ENCODE measurements around the gene TTC39C. TPM values are rescaled to one million over a fixed set of nuclear protein-coding genes. Genes with fewer than 3 reads are reported as not detected.
"Not testable (repeated sequence)": the region's sequence is repeated elsewhere in the genome, so short reads cannot be mapped to it uniquely, and the experiment has no call there.

TTC39C gene
- total RNA-seq, 2 experiments from 2014 or later: 84.0 to 95.1 TPM

- POLR2A ChIA-PET: interaction anchor here (0.7 to 2.0 kb wide), 12 partner anchors 22 to 195 kb away, joined by 3 to 7 read pairs (median 4); no protein-coding TSS in a partner anchor
- Mint-ChIP-seq H3K27me3 (no peaks in the 10 kb centered on the region), H3K36me3 (peaks cover 17% of the 10 kb centered on the region), H3K4me1 (peaks cover 64% of the 10 kb centered on the region), H3K27ac (peak overlapping the region; percentile 92), H3K9me3 (no peaks in the 10 kb centered on the region), H3K4me3 (peak overlapping the region; percentile 86)
- peak; percentile 73 for DNase-seq
- peak; percentile 10 for ATAC-seq (ENCODE audit: low read depth)
Measured at GRCh38 chr18:24014986-24015638, 558 bp downstream of the TTC39C start.

GRCh38 chr18:24015639-24016631, 1.4 kb downstream of the TTC39C start:
- POLR2A ChIA-PET: interaction anchor here (0.7 to 2.0 kb wide), 9 partner anchors 23 to 195 kb away, joined by 3 to 7 read pairs (median 3); no protein-coding TSS in a partner anchor
- H3K36me3 Mint-ChIP-seq: peaks cover 21% of the 10 kb centered on the region
- H3K27ac Mint-ChIP-seq: peak overlapping the region; percentile 92
- ATAC-seq (ENCODE audit: low read depth): no peak
- peaks cover 65% of the 10 kb centered on the region for H3K4me1 Mint-ChIP-seq
- H3K4me3 Mint-ChIP-seq: peak overlapping the region; percentile 86
- H3K27me3 Mint-ChIP-seq: no peaks in the 10 kb centered on the region
- H3K9me3 Mint-ChIP-seq: no peaks in the 10 kb centered on the region
- no peak for DNase-seq

DNA sequence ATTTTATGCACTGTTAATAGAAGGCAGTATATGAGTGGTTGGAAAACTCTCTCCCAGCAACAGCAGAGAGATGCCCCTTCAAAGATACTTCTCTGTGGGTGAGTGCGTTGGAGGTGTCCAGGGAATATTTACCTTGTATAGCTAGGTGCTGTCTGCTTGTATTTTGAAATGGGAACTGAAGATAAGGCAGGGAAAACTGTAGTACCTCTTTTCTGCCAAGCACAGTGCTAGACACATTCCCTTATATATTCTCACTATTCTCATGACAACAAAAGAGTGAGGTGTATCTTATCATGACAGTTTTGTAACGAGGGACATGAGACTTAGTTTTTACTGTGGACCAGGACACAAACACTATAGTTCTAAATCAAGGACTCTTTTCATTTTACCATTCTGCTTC, 2.1 kb downstream of the TTC39C start:
- no peaks in the 10 kb centered on the region for H3K27me3 Mint-ChIP-seq
- peaks cover 65% of the 10 kb centered on the region for H3K4me1 Mint-ChIP-seq
- peak overlapping the region; percentile 92 for H3K27ac Mint-ChIP-seq
- ATAC-seq (ENCODE audit: low read depth) (no peak), DNase-seq (no peak)
- H3K4me3 Mint-ChIP-seq: peak overlapping the region; percentile 86
- H3K36me3 Mint-ChIP-seq: peaks cover 26% of the 10 kb centered on the region
- POLR2A ChIA-PET: no interaction called here
- no peaks in the 10 kb centered on the region for H3K9me3 Mint-ChIP-seq

GRCh38 chr18:24018299-24018886, 3.8 kb downstream of the TTC39C start:
- Mint-ChIP-seq H3K27me3 (no peaks in the 10 kb centered on the region), H3K36me3 (peaks cover 30% of the 10 kb centered on the region), H3K9me3 (no peaks in the 10 kb centered on the region), H3K4me1 (peaks cover 64% of the 10 kb centered on the region), H3K27ac (peak overlapping the region; percentile 75), H3K4me3 (peak overlapping the region; percentile 64)
- POLR2A ChIA-PET: interaction anchor here (1.2 kb wide), 1 partner anchor 50 kb away, joined by 4 read pairs; no protein-coding TSS in a partner anchor
- DNase-seq (no peak), ATAC-seq (ENCODE audit: low read depth) (no peak)

- H3K4me3 Mint-ChIP-seq: peak overlapping the region; percentile 77
- peak overlapping the region; percentile 88 for H3K27ac Mint-ChIP-seq
- peaks cover 35% of the 10 kb centered on the region for H3K36me3 Mint-ChIP-seq
- DNase-seq (no peak), ATAC-seq (ENCODE audit: low read depth) (peak; percentile 80)
- H3K9me3 Mint-ChIP-seq: no peaks in the 10 kb centered on the region
- POLR2A ChIA-PET: interaction anchor here (1.0 kb wide), 1 partner anchor 85 kb away, joined by 4 read pairs; no protein-coding TSS in a partner anchor
- no peaks in the 10 kb centered on the region for H3K27me3 Mint-ChIP-seq
- peaks cover 73% of the 10 kb centered on the region for H3K4me1 Mint-ChIP-seq
Measured at GRCh38 chr18:24019641-24020331, 5.2 kb downstream of the TTC39C start.

DNA sequence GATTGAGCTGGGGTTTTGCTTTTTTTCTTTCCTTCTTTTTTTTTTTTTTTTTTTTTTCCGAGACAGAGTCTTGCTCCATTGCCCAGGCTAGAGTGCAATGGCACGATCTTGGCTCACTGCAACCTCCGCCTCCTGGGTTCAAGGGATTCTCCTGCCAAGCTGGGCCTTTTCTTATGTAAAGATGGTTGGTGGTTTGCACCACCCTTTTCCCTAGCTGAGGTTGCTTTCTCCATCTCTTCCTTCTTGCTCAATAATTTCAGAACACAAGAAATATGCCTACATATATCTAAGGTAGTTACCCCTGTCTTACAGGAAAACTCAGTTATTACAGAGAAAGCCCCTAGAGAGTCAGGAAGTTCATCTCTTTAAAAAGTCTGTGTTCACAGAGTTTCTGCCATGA, 7.0 kb downstream of the TTC39C start:
- peaks cover 78% of the 10 kb centered on the region for H3K4me1 Mint-ChIP-seq
- H3K36me3 Mint-ChIP-seq: peaks cover 33% of the 10 kb centered on the region
- DNase-seq (no peak), ATAC-seq (ENCODE audit: low read depth) (no peak)
- H3K9me3 Mint-ChIP-seq: no peaks in the 10 kb centered on the region
- H3K27me3 Mint-ChIP-seq: no peaks in the 10 kb centered on the region
- no peak overlapping the region for H3K27ac Mint-ChIP-seq
- POLR2A ChIA-PET: interaction anchor here (0.7 kb wide), 1 partner anchor 93 kb away, joined by 7 read pairs; no protein-coding TSS in a partner anchor
- peak overlapping the region; percentile 31 for H3K4me3 Mint-ChIP-seq

DNA sequence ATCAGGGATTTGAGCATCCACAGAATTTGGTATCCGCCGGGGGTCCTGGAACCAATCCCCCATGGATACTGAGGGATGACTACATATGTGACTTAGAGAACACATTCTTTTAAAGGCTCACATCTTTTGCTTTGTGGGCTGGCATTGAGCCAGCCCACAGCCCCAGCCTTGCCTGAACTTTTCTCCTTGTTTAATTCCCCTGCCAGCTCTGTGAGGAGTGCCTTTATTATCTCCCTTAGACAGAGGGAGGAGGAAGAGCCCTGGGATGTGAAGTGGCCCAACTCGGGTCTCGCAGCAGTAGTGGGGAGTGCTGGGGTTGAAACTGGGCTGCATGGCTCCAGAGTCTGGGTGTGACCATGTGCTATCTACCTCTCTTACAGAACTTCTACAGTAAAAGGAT, 7.6 kb downstream of the TTC39C start:
- H3K4me1 Mint-ChIP-seq: peaks cover 75% of the 10 kb centered on the region
- peaks cover 33% of the 10 kb centered on the region for H3K36me3 Mint-ChIP-seq
- H3K27ac Mint-ChIP-seq: no peak overlapping the region
- H3K27me3 Mint-ChIP-seq: no peaks in the 10 kb centered on the region
- H3K9me3 Mint-ChIP-seq: no peaks in the 10 kb centered on the region
- POLR2A ChIA-PET: interaction anchor here (1.4 kb wide), 1 partner anchor 15 kb away, joined by 3 read pairs; no protein-coding TSS in a partner anchor
- ATAC-seq (ENCODE audit: low read depth): no peak
- no peak for DNase-seq
- H3K4me3 Mint-ChIP-seq: no peak overlapping the region

GRCh38 chr18:24023185-24023814, 8.7 kb downstream of the TTC39C start:
- Mint-ChIP-seq H3K4me3 (no peak overlapping the region), H3K27ac (no peak overlapping the region), H3K27me3 (no peaks in the 10 kb centered on the region), H3K4me1 (peaks cover 73% of the 10 kb centered on the region), H3K9me3 (no peaks in the 10 kb centered on the region), H3K36me3 (peaks cover 30% of the 10 kb centered on the region)
- DNase-seq: no peak
- POLR2A ChIA-PET: interaction anchor here (1.4 kb wide), 1 partner anchor 14 kb away, joined by 3 read pairs; no protein-coding TSS in a partner anchor
- ATAC-seq (ENCODE audit: low read depth): no peak

DNA sequence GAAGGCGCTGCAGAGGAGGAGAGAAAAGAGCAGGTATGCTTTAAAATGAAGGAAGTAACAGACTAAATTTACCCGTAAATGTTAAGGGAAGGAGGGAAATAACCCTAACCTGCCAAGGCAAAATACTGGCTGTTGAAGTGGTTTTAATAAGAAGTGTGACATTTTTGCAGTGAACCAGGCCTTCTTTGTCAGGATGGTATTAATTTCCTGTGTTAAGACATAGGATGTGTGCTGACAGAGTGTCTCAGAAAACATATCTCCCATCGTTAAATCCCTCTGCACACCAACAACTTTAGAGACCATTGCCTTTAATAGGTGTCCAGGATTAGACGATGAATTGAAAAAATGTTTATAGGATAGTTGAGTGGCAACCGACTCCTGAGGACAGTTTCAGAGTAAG, 9.9 kb downstream of the TTC39C start:
- no peaks in the 10 kb centered on the region for H3K9me3 Mint-ChIP-seq
- H3K27me3 Mint-ChIP-seq: no peaks in the 10 kb centered on the region
- POLR2A ChIA-PET: no interaction called here
- ATAC-seq (ENCODE audit: low read depth): no peak
- H3K27ac Mint-ChIP-seq: peak overlapping the region; percentile 39
- peaks cover 27% of the 10 kb centered on the region for H3K36me3 Mint-ChIP-seq
- DNase-seq: no peak
- peak overlapping the region; percentile 16 for H3K4me3 Mint-ChIP-seq
- H3K4me1 Mint-ChIP-seq: peaks cover 63% of the 10 kb centered on the region

DNA sequence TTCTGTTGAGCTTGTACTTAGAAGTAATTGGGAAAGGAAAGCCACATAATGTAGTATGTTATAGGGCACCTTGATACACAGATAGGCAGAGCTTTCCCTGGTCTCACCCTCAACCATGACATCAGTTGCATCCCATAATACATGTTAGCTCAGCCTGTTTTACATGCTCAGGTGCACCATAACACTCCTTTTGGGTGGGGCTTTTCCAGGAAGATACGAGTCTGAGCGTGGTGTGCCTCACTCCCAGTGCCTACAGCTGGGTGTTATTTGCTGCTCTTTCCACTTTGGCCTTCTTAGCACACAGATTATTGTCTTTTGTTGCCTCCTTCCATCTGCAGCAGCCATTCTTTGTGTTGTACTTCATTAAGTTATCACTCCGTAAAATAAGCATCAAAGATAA, 11.9 kb downstream of the TTC39C start:
- POLR2A ChIA-PET: interaction anchor here (1.3 kb wide), 1 partner anchor 30 kb away, joined by 3 read pairs; no protein-coding TSS in a partner anchor
- no peak for DNase-seq
- no peaks in the 10 kb centered on the region for H3K9me3 Mint-ChIP-seq
- H3K27me3 Mint-ChIP-seq: no peaks in the 10 kb centered on the region
- H3K36me3 Mint-ChIP-seq: peaks cover 23% of the 10 kb centered on the region
- peaks cover 54% of the 10 kb centered on the region for H3K4me1 Mint-ChIP-seq
- no peak overlapping the region for H3K27ac Mint-ChIP-seq
- no peak for ATAC-seq (ENCODE audit: low read depth)
- no peak overlapping the region for H3K4me3 Mint-ChIP-seq

DNA sequence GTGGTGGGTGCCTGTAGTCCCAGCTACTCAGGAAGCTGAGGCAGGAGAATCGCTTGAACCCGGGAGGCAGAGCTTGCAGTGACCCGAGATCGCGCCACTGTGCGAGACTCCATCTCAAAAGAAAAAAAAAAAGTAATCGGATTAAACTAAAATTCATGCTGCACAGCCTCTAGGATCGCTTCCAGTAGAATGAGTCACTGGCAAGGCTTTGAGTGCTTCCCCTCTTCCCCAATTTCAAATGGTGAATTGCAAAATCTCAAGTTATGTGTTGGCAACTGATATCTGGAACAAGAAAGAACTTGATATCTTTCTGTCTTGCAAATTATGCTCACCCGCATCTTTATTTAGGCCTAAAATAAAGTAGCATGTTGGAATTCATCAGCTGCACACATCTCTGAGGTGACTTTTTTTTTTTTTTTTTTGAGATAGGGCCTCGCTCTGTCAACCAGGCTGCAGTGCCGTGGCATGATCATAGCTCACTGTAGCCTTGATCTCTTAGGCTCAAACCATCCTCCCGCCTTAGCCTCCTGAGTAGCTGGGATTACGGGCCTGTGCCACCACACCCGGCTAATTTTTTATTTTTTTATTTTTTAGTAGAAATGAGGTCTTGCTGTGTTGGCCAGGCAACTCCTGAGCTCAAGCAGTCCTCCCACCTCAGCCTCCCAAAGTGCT, 12.7 kb downstream of the TTC39C start:
- no peak overlapping the region for H3K27ac Mint-ChIP-seq
- POLR2A ChIA-PET: interaction anchor here (0.7 kb wide), 2 partner anchors 16 to 123 kb away, joined by 4 read pairs; no protein-coding TSS in a partner anchor
- peaks cover 25% of the 10 kb centered on the region for H3K36me3 Mint-ChIP-seq
- ATAC-seq (ENCODE audit: low read depth): no peak
- no peak overlapping the region for H3K4me3 Mint-ChIP-seq
- peaks cover 51% of the 10 kb centered on the region for H3K4me1 Mint-ChIP-seq
- DNase-seq: no peak
- no peaks in the 10 kb centered on the region for H3K27me3 Mint-ChIP-seq
- no peaks in the 10 kb centered on the region for H3K9me3 Mint-ChIP-seq

- H3K9me3 Mint-ChIP-seq; H3K27me3 Mint-ChIP-seq; ATAC-seq (ENCODE audit: low read depth); H3K27ac Mint-ChIP-seq; POLR2A ChIA-PET; H3K4me3 Mint-ChIP-seq; DNase-seq: not testable (repeated sequence)
- Mint-ChIP-seq H3K36me3 (peaks cover 27% of the 10 kb centered on the region), H3K4me1 (peaks cover 46% of the 10 kb centered on the region)
Measured at GRCh38 chr18:24028946-24029345, 14.4 kb downstream of the TTC39C start.
